Activated T-cell treated with anti-CD3 and anti-CD28 coated beads, Interleukin-2, amount 50 U/mL, for 1 hour (primary cell): ENCODE results near the gene IGFBPL1.
"Not testable (repeated sequence)": the region's sequence is repeated elsewhere in the genome, so short reads cannot be mapped to it uniquely, and the experiment has no call there.

Source experiments
- DNase-seq: peaks from one replicate; pipeline ENCODE4 v3.0.0-alpha.2; 2020

Gene IGFBPL1

GRCh38 chr9:38423973-38424843 lies at the start of gene IGFBPL1:
TSS of gene IGFBPL1 (minus strand) at chr9:38424454. CDS start at chr9:38424424, 30 bp downstream.
- DNase-seq, result no peak

- DNase-seq, result not testable (repeated sequence)
These were observed 48.5 kb upstream of the IGFBPL1 start for GRCh38 chr9:38472583-38473249.

GRCh38 chr9:38467404-38467803 lies 43.1 kb upstream of the IGFBPL1 start:
- DNase-seq, result no peak

- no peak for DNase-seq
These were observed 29.6 kb upstream of the IGFBPL1 start for GRCh38 chr9:38453835-38454234.

GRCh38 chr9:38451162-38451561 lies 26.9 kb upstream of the IGFBPL1 start:
- no peak for DNase-seq

GRCh38 chr9:38447703-38448102 lies 23.4 kb upstream of the IGFBPL1 start:
- no peak for DNase-seq

- no peak for DNase-seq
These were observed 21.1 kb upstream of the IGFBPL1 start for GRCh38 chr9:38445154-38446043.

GRCh38 chr9:38443597-38443996 lies 19.3 kb upstream of the IGFBPL1 start:
- no peak for DNase-seq

- DNase-seq, result no peak
These were observed 18.9 kb upstream of the IGFBPL1 start for GRCh38 chr9:38443181-38443580.

- DNase-seq, result no peak
These were observed 18.3 kb upstream of the IGFBPL1 start for GRCh38 chr9:38442473-38443096.

GRCh38 chr9:38441347-38442085 lies 17.3 kb upstream of the IGFBPL1 start:
- DNase-seq, result no peak

GRCh38 chr9:38440516-38440915 lies 16.3 kb upstream of the IGFBPL1 start:
- DNase-seq, result no peak

GRCh38 chr9:38439916-38440301 lies 15.7 kb upstream of the IGFBPL1 start:
- DNase-seq, result no peak

- no peak for DNase-seq
These were observed 15.1 kb upstream of the IGFBPL1 start for GRCh38 chr9:38439291-38439915.

- no peak for DNase-seq
These were observed 13.1 kb upstream of the IGFBPL1 start for GRCh38 chr9:38437193-38437823.

GRCh38 chr9:38436708-38437107 lies 12.5 kb upstream of the IGFBPL1 start:
- DNase-seq, result no peak

GRCh38 chr9:38435521-38435920 lies 11.3 kb upstream of the IGFBPL1 start:
- DNase-seq, result no peak

GRCh38 chr9:38434853-38435252 lies 10.6 kb upstream of the IGFBPL1 start:
- no peak for DNase-seq

- no peak for DNase-seq
These were observed 10.1 kb upstream of the IGFBPL1 start for GRCh38 chr9:38434365-38434764.

GRCh38 chr9:38432922-38433510 lies 8.8 kb upstream of the IGFBPL1 start:
- DNase-seq, result no peak

GRCh38 chr9:38431116-38431515 lies 6.9 kb upstream of the IGFBPL1 start:
- DNase-seq, result no peak
